HEK293T (cell line): ENCODE results near the gene ARID1B.

Experiments used
- ARNT ChIP-seq: fragments of 450-650 bp; IDR thresholded peaks from 2 replicates; pipeline ENCODE4 v1.6.1; 2017; ENCODE audit warnings: mild to moderate bottlenecking
- BHLHE40 ChIP-seq: fragments of 450-650 bp; IDR thresholded peaks from 2 replicates; pipeline ENCODE4 v1.6.1; 2016; ENCODE audit warnings: mild to moderate bottlenecking, moderate library complexity, borderline replicate concordance
- CTBP1 ChIP-seq: fragments of 450-650 bp; IDR thresholded peaks from 2 replicates; pipeline ENCODE4 v1.6.1; 2016; ENCODE audit warnings: borderline replicate concordance
- FOXA1 ChIP-seq: fragments of 450-650 bp; IDR thresholded peaks from 2 replicates; pipeline ENCODE4 v1.6.1; 2016; ENCODE audit warnings: mild to moderate bottlenecking
- FOXK2 ChIP-seq: fragments of 450-650 bp; IDR thresholded peaks from 2 replicates; pipeline ENCODE4 v1.6.1; 2016; ENCODE audit warnings: mild to moderate bottlenecking
- FOXM1 ChIP-seq: fragments of 450-650 bp; IDR thresholded peaks from 2 replicates; pipeline ENCODE4 v1.6.1; 2017; ENCODE audit warnings: mild to moderate bottlenecking, borderline replicate concordance

- TF ChIP-seq BHLHE40 (no peak), FOXM1 (no peak), FOXK2 (no peak), ARNT (no peak), FOXA1 (no peak), CTBP1 (no peak)
Measured at GRCh38 chr6:157119502-157120027, 342.4 kb downstream of the ARID1B start.
